ENCODE measurements around the gene RHOU.

- TF ChIP-seq POLR2A (IDR thresholded peaks at IDR 0.05): no peak
- TF ChIP-seq, protein P1, sequence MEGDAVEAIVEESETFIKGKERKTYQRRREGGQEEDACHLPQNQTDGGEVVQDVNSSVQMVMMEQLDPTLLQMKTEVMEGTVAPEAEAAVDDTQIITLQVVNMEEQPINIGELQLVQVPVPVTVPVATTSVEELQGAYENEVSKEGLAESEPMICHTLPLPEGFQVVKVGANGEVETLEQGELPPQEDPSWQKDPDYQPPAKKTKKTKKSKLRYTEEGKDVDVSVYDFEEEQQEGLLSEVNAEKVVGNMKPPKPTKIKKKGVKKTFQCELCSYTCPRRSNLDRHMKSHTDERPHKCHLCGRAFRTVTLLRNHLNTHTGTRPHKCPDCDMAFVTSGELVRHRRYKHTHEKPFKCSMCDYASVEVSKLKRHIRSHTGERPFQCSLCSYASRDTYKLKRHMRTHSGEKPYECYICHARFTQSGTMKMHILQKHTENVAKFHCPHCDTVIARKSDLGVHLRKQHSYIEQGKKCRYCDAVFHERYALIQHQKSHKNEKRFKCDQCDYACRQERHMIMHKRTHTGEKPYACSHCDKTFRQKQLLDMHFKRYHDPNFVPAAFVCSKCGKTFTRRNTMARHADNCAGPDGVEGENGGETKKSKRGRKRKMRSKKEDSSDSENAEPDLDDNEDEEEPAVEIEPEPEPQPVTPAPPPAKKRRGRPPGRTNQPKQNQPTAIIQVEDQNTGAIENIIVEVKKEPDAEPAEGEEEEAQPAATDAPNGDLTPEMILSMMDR (IDR thresholded peaks at IDR 0.05): no peak
Measured at GRCh38 chr1:228740543-228741317, 5.5 kb downstream of the RHOU start.
